Measurements from ENCODE around the gene UROS.

UROS gene

GRCh38 chr10:125762692-125763648, 60.1 kb downstream of the UROS start:
- DNase-seq (ENCODE audit: low spot score) = no peak
- TF ChIP-seq CTCF (IDR thresholded peaks at IDR 0.05; ENCODE audit: extremely low read depth, missing control alignments) = no peak

- DNase-seq (ENCODE audit: low spot score) = no peak
- TF ChIP-seq CTCF (IDR thresholded peaks at IDR 0.05; ENCODE audit: extremely low read depth, missing control alignments) = no peak
Observed at GRCh38 chr10:125761961-125762360, 61.1 kb downstream of the UROS start.

GRCh38 chr10:125757742-125758141, 65.3 kb downstream of the UROS start:
- no peak for DNase-seq (ENCODE audit: low spot score)
- no peak for TF ChIP-seq CTCF (IDR thresholded peaks at IDR 0.05; ENCODE audit: extremely low read depth, missing control alignments)

GRCh38 chr10:125756853-125757487, 66.1 kb downstream of the UROS start:
- no peak for DNase-seq (ENCODE audit: low spot score)
- TF ChIP-seq CTCF (IDR thresholded peaks at IDR 0.05; ENCODE audit: extremely low read depth, missing control alignments) = no peak

GRCh38 chr10:125756196-125756595, 66.9 kb downstream of the UROS start:
- DNase-seq (ENCODE audit: low spot score) = no peak
- TF ChIP-seq CTCF (IDR thresholded peaks at IDR 0.05; ENCODE audit: extremely low read depth, missing control alignments) = no peak

- TF ChIP-seq CTCF (IDR thresholded peaks at IDR 0.05; ENCODE audit: extremely low read depth, missing control alignments) = no peak
- DNase-seq (ENCODE audit: low spot score) = no peak
Observed at GRCh38 chr10:125747417-125747816, 75.6 kb downstream of the UROS start.

- no peak for TF ChIP-seq CTCF (IDR thresholded peaks at IDR 0.05; ENCODE audit: extremely low read depth, missing control alignments)
- DNase-seq (ENCODE audit: low spot score) = no peak
Observed at GRCh38 chr10:125744909-125745308, 78.1 kb downstream of the UROS start.

Measured in GM20000 (cell line).